Eye (tissue), 1 donor: Measurements from ENCODE around the gene TUBB4A.
A peak's percentile ranks its signal among the peaks of the same experiment; 100 is the strongest.
"Not testable (repeated sequence)": the region's sequence is repeated elsewhere in the genome, so short reads cannot be mapped to it uniquely, and the experiment has no call there.

Experiments used
- DNase-seq: peaks from one replicate; pipeline ENCODE4 v3.0.0-alpha.2; 2015

TUBB4A gene

GRCh38 chr19:6501740-6502648, at the start of gene TUBB4A:
TSS of gene TUBB4A (minus strand) at chr19:6502309. CDS start at chr19:6502212, 97 bp downstream.
- DNase-seq: peak; percentile 74

GRCh38 chr19:6551091-6551490, 49.0 kb upstream of the TUBB4A start:
- DNase-seq: no peak

- DNase-seq: not testable (repeated sequence)
Measured at GRCh38 chr19:6550679-6551078, 48.6 kb upstream of the TUBB4A start.

GRCh38 chr19:6543866-6544347, 41.8 kb upstream of the TUBB4A start:
- DNase-seq: no peak

GRCh38 chr19:6540918-6541689, 39.0 kb upstream of the TUBB4A start:
- DNase-seq: no peak

GRCh38 chr19:6539514-6539913, 37.4 kb upstream of the TUBB4A start:
- DNase-seq: no peak

GRCh38 chr19:6535558-6536137, 33.5 kb upstream of the TUBB4A start:
- no peak for DNase-seq

GRCh38 chr19:6534451-6535093, 32.5 kb upstream of the TUBB4A start:
- peak; percentile 57 for DNase-seq

- DNase-seq: no peak
Measured at GRCh38 chr19:6533746-6534418, 31.8 kb upstream of the TUBB4A start.

GRCh38 chr19:6533000-6533328, 30.9 kb upstream of the TUBB4A start:
- no peak for DNase-seq

GRCh38 chr19:6532244-6532999, 30.3 kb upstream of the TUBB4A start:
- no peak for DNase-seq

- no peak for DNase-seq
Measured at GRCh38 chr19:6531956-6532243, 29.8 kb upstream of the TUBB4A start.

GRCh38 chr19:6531163-6531955, 29.2 kb upstream of the TUBB4A start:
- DNase-seq: no peak

- peak; percentile 95 for DNase-seq
Measured at GRCh38 chr19:6530386-6531162, 28.5 kb upstream of the TUBB4A start, which contains the start of gene TNFSF9. TSS of gene TNFSF9 (plus strand) at chr19:6531026. CDS start at chr19:6531037, 11 bp downstream.

GRCh38 chr19:6529937-6530385, 27.9 kb upstream of the TUBB4A start:
- DNase-seq: no peak

GRCh38 chr19:6529351-6529750, 27.2 kb upstream of the TUBB4A start:
- no peak for DNase-seq

GRCh38 chr19:6528544-6529121, 26.5 kb upstream of the TUBB4A start:
- no peak for DNase-seq

GRCh38 chr19:6527893-6528543, 25.9 kb upstream of the TUBB4A start:
- DNase-seq: no peak

GRCh38 chr19:6524311-6524710, 22.2 kb upstream of the TUBB4A start:
- DNase-seq: no peak
